Occipital lobe (tissue), 2 donors: ENCODE data around the gene TECR. TPM values are rescaled to one million over a fixed set of nuclear protein-coding genes. Genes with fewer than 3 reads are reported as not detected.
A peak's percentile ranks its signal among the peaks of the same experiment; 100 is the strongest.
"Not testable (repeated sequence)": the region's sequence is repeated elsewhere in the genome, so short reads cannot be mapped to it uniquely, and the experiment has no call there.

Experiments
- DNase-seq: peaks from one replicate; lab custom pipeline; 2025; lab: John Stamatoyannopoulos, UW
- total RNA-seq: library from RNA; depleted of rRNA; stranded (reverse); fragments of >200 nt; gene quantifications from one replicate; pipeline ENCODE4 v1.2.3, GENCODE V29; 2014

The TECR gene
- total RNA-seq, 1 donor from 2014 or later, result 12.8 TPM

DNA sequence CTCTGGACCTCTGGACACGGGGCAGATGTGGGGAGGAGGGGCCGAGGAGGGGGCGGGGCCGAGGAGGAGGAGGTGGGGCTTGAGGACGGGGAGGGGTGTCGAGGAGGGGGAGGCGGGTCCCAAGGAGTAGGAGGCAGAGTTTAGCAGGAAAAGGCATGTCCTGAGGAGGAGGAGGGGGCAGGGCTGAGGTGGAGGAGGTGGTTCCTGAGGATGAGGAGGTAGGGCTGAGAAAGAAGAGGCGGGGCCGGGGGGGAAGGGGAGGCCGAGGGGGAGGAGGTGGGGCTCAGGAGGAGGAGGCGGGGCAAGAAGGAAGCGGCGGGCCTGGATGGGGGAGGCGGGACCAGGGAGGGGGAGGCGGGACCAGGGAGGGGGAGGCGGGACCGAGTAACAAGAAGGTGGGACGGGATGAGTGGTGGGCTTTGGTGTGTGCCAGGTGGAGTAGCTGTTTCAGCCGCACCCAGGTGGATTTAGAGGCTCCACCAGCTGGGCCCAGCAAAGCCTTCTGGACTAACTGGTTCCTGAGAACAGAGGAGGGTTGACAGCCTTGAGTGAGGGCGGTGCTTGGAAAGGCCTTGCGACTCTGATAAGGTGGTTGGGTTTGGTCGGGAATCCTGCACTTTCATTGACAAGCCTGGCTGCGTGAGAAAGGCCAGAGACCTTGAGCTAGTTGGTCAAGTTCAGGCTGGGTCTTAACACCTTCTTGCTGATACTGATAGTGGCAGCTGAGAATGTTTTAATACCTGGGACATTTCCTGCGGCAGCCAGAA is 7.7 kb downstream of the TECR start:
- no peak for DNase-seq

DNA sequence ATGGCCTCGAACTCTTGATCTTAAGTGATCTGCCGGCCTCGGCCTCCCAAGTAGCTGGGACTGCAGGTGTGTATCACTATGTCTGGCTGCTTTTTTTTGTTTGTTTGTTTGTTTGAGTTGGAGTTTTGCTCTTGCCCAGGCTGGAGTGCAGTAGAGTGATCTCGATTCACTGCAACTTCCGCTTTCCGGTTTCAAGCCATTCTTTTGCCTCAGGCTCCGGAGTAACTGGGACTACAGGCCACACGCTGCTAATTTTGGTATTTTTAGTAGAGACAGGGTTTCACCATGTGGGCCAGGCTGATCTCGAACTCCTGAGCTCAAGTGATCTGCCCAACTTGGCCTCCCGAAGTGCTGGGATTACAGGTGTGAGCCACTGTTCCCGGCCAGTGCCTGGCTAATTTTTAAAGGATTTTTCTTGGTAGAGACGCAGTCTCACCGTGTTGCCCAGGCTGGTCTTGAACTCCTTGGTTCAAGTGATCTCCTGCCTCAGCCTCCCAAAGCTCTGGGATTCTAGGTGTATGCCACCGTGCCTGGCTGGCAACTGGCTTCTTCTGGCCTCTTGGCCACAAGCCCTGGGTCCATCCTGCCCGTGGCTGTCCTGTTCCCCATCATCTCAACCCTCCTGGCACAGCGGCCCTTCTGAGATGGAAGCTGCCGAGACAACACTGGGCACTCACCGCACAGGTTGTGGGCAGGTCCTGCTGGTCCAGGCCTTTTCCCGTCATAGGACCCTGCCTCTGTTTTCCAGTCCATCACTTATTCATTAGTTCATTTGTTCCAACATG is 11.5 kb downstream of the TECR start:
- DNase-seq, result no peak

DNA sequence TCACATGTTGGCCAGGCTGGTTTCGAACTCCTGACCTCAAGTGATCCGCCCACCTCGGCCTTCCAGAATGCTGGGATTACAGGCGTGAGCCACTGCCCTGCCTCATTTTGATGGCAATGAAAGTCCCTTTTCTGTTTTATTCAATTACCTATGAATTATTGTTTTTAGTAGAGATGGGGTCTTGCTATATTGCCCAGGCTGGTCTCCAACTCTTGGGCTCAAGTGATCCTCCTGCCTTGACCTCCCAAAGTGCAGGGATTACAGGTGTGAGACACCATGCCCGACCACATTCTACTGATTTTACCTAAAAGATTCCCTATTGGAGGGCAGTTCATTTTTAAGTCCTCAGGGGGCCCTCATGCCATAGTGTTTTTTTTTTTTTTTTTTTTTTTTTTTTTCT is 12.6 kb downstream of the TECR start:
- not testable (repeated sequence) for DNase-seq

DNA sequence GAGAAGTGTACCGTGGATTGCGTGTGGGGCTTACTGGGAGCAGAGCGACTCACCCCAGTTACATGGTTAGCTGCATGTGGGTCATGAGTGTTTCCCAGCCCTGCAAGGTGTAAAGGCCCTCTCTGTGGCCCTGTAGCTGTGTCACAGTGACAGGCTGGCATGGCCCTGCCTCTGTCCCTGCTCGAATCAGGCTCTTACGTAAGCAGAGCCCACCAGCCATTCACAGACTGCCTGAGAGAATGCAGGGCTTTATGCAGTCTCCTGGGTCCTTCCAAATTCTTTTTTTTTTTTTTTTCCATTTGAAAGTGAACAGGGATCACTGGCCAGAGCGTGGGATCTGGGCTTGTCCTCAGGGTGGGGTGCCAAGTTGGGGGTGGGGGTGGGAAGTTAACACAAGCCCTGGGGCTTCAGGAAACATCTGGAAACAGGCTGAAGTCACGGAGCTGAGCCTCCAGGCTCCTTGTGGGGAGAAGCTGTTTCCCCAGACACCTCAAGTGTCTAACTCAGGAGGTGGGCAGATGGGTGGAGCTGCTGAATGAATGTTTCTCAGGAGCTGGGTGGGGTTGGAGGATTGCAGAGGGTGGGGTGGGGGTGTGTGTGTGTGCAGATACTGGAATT is 13.4 kb downstream of the TECR start:
- no peak for DNase-seq

DNA sequence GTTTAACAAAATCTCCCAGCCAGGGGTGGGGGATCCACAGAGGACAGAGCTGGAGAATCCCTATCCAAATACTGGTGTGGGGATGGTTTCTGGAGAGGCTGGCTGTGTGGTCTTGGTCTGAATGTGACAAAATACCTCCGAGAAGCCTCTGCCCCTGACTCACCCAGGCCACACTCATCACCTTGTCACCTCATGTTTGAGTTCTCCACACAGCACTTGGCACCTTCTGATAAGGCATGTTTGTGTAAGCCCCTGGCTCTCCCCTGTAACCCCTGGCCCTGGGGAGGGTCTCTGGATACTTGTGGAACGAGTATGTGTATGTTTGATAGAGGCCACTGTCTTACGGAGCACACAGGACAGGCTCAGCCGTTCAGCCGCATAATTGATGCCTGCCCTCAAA is 14.7 kb downstream of the TECR start:
- no peak for DNase-seq

DNA sequence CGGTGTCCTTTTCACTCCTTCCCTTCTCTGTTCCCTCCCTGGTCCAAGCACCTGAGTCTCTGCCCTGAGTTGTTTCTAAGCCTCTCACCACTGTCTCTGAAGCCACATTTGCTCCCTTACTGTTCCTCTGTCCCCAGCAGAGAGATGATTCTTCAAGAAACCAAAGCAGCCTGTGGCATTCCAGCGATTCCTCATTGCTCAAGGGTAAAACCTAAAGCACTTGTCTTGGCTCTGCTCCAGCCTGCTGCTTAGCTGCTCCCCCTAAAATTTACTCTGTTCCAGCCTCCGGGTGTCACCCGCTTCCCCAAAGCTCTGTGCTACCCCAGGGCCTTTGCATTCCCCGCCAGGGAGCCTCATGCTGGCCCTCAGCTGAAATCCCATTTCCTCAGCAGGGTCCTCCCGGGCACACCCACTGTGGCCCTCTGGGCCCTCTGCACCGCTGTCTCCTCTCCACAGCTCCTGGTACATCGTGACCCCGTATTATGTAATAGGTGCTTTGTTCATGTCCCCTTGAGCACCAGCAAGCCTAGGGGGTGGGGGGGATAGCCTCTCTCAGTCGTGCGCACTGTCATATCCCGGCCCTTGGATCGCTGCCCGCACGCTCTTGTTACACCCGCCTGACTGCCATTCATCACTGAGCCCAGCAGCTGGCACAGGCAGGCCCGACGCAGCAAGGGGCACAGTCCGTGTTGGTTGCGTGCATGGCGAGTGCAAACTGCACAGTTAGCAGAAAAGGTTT is 15.8 kb downstream of the TECR start:
- DNase-seq, result peak; percentile 88

DNA sequence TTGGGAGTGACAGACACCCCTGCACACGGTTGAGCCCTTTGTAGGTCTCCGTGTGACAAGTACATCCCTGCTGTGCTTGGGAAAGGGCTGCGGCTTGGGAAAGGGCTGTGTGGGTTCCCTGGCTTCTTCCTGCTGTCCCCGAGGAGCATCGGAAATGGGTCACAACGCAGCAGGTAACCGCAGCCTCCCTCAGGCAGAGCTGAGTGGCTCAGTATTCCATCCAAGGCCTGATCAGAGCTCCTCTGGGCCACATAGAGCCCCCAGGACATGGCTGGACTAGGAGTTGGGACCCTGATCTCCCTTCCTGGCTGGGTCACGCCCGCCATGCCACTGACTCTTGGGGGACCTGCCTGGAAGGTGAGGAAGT is 16.3 kb downstream of the TECR start:
- DNase-seq, result no peak

DNA sequence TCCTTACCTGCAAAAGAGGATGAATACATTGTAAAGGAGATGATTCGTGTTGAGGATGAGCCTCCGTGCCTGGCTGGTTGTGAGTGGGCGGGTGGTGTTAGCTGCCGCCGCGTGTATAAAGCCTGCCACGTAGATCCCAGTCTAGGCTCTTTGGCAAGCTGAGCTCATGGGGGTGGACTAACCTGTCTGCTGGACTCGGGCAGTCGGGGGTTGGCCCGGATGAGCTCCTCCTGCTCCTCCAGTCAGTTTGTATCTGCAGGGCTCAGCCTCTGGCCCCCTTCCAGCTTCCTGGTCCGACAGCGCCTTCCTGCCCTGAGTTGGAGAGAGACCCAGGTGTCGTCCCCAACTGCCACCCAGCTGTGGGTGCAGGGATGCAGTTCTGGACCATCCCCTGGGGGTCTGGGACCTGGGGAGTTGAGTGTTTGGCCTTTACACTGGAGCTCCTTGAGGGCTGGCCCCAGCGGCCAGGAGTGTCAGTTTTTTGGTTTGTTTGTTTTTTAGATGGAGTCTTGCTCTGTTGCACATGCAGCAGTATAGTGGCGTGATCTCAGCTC is 20.9 kb downstream of the TECR start:
- no peak for DNase-seq

DNA sequence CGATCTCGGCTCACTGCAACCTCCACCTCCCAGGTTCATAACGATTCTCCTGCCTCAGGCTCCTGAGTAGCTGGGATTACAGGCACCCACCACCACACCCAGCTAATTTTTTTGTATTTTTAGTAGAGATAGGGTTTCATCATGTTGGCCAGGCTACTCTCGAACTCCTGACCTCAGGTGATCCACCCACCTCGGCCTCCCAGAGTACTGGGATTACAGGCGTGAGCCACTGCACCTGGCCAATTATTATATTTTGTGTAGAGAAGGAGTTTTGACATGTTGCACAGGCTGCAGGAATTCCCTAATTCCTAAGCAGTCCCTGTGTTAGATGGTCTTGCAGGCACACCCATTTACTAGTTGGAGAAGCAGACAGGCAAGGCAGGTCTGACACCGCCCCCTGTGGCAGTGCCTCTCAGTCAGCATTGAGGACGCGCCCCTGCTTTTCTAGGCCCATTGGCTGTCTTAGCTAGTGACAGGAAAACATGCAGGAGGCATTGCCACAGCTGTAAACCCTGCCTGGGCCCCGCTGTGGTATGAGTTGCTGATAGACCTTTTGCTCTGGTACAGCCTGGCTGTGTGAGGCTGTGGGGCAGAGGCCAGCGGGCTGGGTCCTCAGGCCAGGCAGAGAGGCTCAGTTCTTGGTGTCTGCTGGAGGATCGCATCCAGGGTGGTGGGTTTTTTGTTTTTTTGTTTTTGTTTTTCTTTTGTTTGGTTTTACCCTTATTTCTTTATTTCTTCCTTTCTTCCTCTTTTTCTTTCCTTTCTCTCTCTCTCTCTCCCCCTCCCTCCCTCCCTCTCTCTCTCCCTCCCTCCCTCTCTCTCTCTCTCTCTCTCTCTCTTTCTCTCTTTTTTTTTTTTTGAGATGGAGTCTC is 22.0 kb downstream of the TECR start:
- not testable (repeated sequence) for DNase-seq

DNA sequence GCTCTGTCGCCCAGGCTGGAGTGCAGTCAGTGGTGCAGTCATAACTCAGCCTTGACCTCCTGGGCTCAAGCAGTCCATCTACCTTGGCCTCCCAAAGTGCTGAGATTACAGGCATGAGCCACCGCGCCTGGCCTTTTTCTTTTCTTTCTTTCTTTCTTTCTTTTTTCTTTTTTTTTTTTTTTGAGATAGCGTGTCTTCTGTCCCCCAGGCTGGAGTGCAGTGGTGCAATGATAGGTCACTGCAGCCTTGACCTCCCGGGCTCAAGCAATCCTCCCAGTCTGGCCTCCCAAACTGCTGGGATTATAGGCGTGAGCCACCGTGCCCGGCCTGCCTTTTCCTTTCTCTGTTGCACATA is 22.6 kb downstream of the TECR start:
- not testable (repeated sequence) for DNase-seq

DNA sequence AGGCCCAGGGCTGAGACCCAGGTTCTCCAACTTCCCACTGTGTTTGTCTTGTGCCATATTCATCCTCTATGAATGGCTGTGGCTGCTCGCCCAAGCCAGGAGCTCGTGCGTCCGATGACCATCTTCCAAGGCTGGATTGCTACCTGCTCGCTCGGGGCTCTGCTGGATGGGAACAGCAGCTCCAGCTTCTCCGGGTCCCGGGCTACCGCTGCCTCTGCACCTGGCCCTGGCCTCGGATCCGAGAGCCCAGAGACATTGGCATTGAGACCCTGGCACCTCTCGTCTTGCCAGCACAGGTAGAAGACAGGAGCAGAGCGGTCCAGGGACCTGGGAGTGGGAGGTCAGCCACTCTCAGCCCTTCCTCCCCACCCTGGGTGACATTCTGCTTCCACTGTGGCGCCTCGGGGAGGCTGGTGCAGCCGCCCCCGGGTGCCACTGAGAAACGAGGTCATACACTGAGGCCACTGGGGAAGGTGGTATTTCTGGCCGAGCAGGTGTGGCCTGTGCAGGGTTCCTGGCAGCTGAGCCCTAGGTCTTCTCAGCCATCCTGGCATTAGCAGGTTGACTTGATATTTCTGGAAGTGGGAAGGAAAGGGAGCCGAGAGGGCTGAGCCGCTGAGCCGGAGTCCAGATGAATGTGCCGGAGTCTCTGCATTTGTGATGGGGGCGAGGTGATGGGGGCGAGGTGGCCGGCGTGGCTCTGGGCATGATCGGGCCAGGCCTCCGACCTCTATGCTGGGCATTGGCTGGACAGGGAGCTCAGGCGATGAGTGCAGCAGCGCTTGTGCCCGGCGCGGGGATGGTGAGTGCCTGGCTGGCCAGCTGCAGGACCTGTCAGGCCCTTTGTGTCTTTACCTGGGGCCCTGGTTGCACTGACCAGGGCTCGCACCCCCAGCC is 23.9 kb downstream of the TECR start:
- no peak for DNase-seq

DNA sequence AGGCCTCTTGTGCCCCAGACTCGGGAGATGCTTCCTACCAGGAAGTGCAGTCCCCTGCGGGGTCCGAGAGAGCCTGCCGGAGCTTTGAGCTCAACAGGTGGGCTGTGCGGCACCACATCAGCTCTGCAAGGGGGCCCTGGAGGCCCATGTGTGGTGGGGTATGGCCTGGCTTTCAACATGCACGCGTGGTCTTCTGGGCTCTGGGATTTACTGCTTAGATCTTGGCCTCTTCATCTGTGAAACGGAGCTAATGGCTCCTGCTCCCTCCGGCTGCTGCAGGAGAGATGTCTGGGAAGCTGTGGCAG is 24.5 kb downstream of the TECR start:
- no peak for DNase-seq

DNA sequence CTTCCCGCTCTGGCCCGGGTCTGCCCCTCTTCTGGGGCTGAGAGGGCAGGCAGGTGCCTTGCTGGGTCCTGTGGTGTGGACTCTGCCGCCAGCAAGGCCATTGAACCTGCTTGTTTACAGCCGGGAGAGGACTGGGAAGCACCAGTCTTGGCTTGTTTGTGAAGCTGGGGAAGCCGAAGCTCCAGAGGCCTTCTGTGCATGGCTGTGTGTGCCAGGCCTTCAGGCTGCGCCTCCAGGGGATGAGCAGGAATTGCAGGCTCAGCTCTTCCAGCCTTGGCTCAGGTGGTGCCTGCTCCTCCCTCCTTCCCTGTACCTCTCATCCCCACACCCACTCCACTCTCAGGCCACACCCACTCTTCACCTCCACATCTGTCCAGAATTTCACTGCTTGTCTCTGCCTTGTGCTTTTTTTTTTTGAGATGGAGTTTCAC is 25.0 kb downstream of the TECR start:
- no peak for DNase-seq

DNA sequence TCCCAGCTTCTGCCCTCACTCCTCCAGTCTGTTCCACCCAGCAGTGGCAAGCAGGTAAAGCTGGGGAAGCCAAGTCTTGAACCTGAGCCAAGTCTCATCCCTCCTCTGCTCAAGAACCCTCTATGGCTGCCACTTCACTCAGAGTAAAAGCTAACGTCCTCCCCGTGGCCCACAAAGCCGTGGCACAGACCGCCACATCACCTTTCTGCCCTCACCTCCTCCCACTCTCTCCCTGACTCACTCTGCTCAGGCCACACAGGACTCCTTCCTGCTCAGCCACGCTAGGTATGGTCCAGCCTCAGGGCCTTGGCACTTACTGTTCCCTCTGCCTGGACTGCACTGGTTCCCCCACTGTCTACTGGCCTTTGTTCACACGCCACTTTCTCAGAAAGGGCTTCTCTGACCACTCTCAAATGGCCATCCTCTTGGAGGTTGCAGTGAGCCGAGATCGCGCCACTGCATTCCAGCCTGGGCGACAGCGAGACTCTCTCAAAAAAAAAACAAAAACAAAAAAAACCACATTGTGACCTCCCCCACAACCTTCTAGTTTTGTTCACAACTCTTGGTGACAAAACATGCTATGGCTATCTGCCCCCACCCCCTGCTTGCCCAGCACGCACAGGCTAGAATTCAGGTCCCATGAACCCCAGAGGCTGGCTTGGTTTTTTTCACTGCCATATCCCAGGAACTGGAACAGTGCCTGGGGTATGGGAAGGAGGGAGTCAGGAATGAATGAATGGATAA is 26.7 kb downstream of the TECR start:
- DNase-seq, result no peak

DNA sequence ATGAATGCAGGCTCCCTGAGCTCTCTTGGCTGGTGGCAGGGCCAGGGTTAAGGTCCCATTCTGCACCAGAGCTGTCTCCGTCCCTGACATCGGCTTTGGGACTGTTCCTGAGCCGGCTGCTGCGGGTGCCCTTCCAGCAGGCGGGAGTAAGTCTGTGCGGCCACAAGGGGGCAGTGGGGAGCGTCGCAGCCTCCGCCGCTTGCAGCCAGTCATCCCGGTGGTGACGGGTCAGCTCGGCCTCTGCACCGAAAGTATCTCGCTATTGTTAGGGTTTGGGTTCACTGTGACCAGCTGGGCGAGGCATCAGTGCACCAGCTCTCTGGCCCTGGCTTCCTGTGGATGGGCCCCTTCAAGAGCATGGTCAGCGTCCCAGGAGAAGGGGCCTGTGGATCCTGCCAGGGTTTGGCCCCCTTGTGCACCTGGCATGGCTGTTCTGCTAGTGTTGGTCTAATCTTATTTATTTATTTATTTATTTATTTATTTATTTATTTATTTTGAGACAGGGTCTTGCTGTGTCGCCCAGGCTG is 27.3 kb downstream of the TECR start:
- peak; percentile 56 for DNase-seq

DNA sequence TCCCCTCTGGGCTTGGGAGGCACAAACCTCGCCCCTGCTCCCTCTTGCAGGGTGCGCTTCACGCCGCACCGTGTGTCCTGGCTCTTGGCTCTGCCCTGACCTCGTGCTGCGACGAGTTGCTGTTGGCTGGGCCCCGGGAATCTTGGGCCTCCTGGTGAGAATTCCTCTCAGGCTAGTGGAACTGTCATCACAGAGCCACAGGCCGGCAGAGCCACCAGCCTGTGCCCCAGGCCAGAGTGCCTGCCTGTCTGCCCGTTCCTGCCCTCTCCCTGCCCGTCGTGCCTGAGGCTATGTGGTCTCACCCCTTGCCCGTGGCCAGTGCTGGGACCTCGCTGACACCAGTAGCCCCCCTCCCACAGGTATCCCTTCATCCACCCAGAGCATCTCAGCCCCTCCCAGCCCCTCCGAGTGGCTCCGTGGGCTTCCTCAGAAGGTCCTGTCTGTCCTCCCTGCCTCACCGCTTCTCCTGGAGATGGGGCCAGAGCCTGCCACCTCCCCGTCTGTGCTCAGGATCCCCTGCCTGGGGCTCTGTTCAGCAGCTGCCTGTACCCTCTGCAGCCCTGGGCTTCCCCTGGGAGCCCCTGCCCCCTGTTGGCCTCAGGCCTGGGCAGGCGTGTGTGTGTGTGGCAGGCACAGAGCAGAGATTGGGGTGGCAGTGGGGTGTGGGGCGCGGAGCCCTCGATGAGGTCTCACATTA is 29.1 kb downstream of the TECR start:
- DNase-seq, result no peak

DNA sequence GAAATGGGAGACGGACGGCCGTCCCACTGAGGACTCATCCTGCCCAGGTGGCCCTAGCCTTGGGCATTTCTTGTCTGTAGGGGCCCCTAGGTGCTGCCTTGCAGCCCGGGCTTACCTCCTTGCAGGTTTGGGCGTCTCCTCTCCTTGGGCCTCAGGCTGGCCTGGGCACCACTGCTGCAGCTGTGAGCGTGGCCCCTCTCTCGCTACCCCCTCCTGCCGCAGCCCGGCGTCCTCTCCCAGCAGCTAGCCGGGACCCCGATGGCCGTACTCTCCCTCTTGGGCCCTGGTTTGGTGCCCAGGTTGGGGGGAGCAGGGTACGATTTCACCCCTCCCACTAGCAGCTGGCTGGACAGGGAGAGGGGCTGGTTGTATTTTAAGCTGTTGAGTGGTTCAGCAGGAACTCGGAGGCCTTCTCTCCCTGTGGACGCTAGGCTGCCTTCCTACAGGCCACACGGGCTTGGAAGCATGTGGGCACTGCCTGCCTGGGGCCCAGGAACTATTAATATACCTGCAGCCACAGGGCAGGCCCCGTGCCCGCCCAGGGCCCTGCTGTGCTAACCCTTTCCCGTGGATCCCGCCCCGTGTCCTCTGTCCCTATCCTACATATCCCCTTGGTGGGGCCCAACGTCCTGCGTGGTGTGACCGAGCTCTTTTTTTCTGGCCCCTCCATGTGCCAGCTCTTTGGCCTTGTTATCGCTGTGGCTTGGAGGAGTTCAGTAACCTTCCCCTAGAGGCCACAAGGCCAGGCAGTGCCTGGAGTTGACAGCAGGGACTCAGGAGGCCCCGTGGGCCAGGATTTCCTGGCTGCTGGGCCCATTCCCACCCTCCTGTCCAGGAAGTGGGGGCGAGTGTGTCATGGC is 30.8 kb downstream of the TECR start:
- DNase-seq, result no peak
